SU-DHL-6 (cell line): Measurements from ENCODE around the gene LINGO3.

Experiments
- H2AFZ ChIP-seq: fragments of 200-600 bp; sonication (generic); 2 replicates; pipeline ENCODE4 v1.6.1; 2014; ENCODE audit warnings: low read depth, mild to moderate bottlenecking, moderate library complexity, mixed read lengths, antibody characterized with exemption, low read length; ENCODE audit not compliant: severe bottlenecking
- H3F3A ChIP-seq: fragments of 200-600 bp; shearing (Covaris generic); 2 replicates; pipeline ENCODE4 v1.6.0; 2016; ENCODE audit warnings: antibody characterized with exemption, mild to moderate bottlenecking; ENCODE audit not compliant: insufficient read depth
- H3K27ac ChIP-seq: fragments of 200-600 bp; sonication (generic); 2 replicates; pipeline ENCODE4 v1.5.1; 2016; ENCODE audit warnings: low read depth, mild to moderate bottlenecking, low read length, moderate library complexity, mixed read lengths
- H3K27me3 ChIP-seq: fragments of 200-600 bp; sonication (generic), shearing (Covaris generic); 2 replicates; pipeline ENCODE4 v1.6.0; 2014; ENCODE audit warnings: mild to moderate bottlenecking, low read length
- H3K36me3 ChIP-seq: fragments of 200-600 bp; sonication (generic); 2 replicates; pipeline ENCODE4 v1.6.1; 2014; ENCODE audit warnings: mild to moderate bottlenecking, low read length, mixed read lengths
- H3K4me2 ChIP-seq: fragments of 300-600, 200-600 bp; shearing (Covaris generic), sonication (generic); 2 replicates; pipeline ENCODE4 v1.6.0; 2014; ENCODE audit warnings: low read length, low read depth, mild to moderate bottlenecking; ENCODE audit not compliant: poor library complexity, severe bottlenecking
- H3K4me3 ChIP-seq: fragments of 200-600 bp; sonication (generic); 2 replicates; pipeline ENCODE4 v1.5.1; 2014; ENCODE audit warnings: antibody characterized with exemption, low read length, mild to moderate bottlenecking, mixed read lengths; ENCODE audit not compliant: insufficient read depth, poor library complexity, severe bottlenecking
- H3K79me2 ChIP-seq: fragments of 200-600 bp; sonication (generic); 2 replicates; pipeline ENCODE4 v1.6.1; 2014; ENCODE audit warnings: mild to moderate bottlenecking, low read length, moderate library complexity; ENCODE audit not compliant: insufficient read depth
- H3K9ac ChIP-seq: fragments of 200-600 bp; sonication (generic); 2 replicates; pipeline ENCODE4 v1.7.0; 2014; ENCODE audit warnings: mild to moderate bottlenecking, low read length
- H3K9me2 ChIP-seq: fragments of 200-600 bp; sonication (generic); replicated peaks from 2 replicates; pipeline ENCODE4 v1.6.1; 2014; ENCODE audit warnings: low read length; ENCODE audit not compliant: insufficient read depth
- H3K9me3 ChIP-seq: fragments of 200-600 bp; sonication (generic); 2 replicates; pipeline ENCODE4 v1.6.1; 2014; ENCODE audit warnings: low read length, mixed read lengths; ENCODE audit not compliant: insufficient read depth
- H4K20me1 ChIP-seq: fragments of 200-600 bp; sonication (generic); 2 replicates; pipeline ENCODE4 v1.6.1; 2014; ENCODE audit warnings: low read depth, mild to moderate bottlenecking, antibody characterized with exemption, low read length, moderate library complexity, mixed read lengths
- EZH2phosphoT487 ChIP-seq: fragments of 200-600 bp; sonication (generic), shearing (Covaris generic); conservative IDR thresholded peaks from 2 replicates; pipeline ENCODE4 v1.6.1; 2018; ENCODE audit warnings: mild to moderate bottlenecking, antibody characterized with exemption, low read length, moderate library complexity, mixed read lengths
- TF ChIP-seq, protein P1 (sequence below): fragments of 200-600 bp; sonication (generic); IDR thresholded peaks from one replicate; pipeline ENCODE4 v1.5.1; 2017; ENCODE audit warnings: antibody characterized with exemption, mild to moderate bottlenecking, low read length, moderate library complexity; ENCODE audit not compliant: insufficient read depth, poor library complexity, severe bottlenecking

LINGO3 gene

DNA sequence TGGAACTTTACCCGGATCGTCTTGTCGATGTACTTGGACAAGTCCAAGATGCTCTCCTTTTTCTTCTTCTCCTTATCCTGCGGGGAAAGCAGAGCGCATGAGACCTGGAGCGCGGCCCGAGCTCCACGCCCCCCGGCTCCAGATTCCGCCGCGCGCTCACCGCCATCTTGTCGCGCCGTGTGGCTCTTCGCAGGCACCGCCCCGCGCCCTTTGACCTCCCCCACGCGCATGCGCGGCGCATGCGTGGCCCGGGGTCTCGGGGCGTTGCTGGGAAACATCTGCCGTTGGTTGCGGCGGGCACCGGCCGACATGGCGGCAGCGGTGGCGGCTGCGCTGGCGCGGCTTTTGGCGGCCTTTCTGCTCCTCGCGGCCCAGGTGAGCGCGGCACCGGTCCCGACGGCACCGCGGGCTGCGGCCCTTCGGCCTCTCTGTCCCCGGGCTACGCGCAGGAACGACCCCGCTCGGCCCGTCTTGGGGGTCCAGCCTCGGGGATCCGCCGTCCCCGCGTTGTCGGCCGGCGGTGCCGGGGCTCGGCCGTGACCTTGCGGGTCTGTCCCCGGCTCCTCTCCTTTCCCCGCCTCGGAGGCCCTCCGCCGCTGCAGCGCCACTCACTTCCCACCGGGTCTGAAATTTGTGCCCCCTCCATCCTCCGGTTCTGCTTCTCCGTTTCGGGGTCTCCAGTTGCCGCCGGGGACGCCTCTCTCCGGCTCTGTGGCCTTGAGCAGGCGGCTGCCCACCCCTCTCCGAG is 20.6 kb upstream of the LINGO3 start, which contains the start of the genes LSM7 and SPPL2B:
Gene LSM7 (minus strand): TSS at position 186 of the 748 bp plus-strand sequence. CDS start 20 bp downstream, at position 166.
Gene SPPL2B (plus strand): TSS at position 284 of the 748 bp plus-strand sequence. CDS start 26 bp downstream, at position 310.
- peak within 1 kb of the TSS; percentile 98 for H3K4me3 ChIP-seq
- H3K9me3 ChIP-seq = no peaks in the 10 kb centered on the region
- peak within 1 kb of the TSS; percentile 88 for H2AFZ ChIP-seq
- H3K4me2 ChIP-seq = peak within 1 kb of the TSS; percentile 91
- H3K79me2 ChIP-seq = peaks cover 33% of the 10 kb centered on the region
- no peaks in the 10 kb centered on the region for H3K27me3 ChIP-seq
- H3K36me3 ChIP-seq = no peaks in the 10 kb centered on the region
- TF ChIP-seq EZH2phosphoT487 = no peak
- TF ChIP-seq, protein P1, sequence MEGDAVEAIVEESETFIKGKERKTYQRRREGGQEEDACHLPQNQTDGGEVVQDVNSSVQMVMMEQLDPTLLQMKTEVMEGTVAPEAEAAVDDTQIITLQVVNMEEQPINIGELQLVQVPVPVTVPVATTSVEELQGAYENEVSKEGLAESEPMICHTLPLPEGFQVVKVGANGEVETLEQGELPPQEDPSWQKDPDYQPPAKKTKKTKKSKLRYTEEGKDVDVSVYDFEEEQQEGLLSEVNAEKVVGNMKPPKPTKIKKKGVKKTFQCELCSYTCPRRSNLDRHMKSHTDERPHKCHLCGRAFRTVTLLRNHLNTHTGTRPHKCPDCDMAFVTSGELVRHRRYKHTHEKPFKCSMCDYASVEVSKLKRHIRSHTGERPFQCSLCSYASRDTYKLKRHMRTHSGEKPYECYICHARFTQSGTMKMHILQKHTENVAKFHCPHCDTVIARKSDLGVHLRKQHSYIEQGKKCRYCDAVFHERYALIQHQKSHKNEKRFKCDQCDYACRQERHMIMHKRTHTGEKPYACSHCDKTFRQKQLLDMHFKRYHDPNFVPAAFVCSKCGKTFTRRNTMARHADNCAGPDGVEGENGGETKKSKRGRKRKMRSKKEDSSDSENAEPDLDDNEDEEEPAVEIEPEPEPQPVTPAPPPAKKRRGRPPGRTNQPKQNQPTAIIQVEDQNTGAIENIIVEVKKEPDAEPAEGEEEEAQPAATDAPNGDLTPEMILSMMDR = no peak
- no peaks in the 10 kb centered on the region for H3K9me2 ChIP-seq
- 0 out of 2 replicates have a peak, but pooled peaks cover 4% of the 10 kb centered on the region for H4K20me1 ChIP-seq
- H3K9ac ChIP-seq = peak within 1 kb of the TSS; percentile 96
- H3K27ac ChIP-seq = peak within 1 kb of the TSS; percentile 72
- peaks cover 10% of the 10 kb centered on the region; the same call in 1 of the 2 replicates for H3F3A ChIP-seq

DNA sequence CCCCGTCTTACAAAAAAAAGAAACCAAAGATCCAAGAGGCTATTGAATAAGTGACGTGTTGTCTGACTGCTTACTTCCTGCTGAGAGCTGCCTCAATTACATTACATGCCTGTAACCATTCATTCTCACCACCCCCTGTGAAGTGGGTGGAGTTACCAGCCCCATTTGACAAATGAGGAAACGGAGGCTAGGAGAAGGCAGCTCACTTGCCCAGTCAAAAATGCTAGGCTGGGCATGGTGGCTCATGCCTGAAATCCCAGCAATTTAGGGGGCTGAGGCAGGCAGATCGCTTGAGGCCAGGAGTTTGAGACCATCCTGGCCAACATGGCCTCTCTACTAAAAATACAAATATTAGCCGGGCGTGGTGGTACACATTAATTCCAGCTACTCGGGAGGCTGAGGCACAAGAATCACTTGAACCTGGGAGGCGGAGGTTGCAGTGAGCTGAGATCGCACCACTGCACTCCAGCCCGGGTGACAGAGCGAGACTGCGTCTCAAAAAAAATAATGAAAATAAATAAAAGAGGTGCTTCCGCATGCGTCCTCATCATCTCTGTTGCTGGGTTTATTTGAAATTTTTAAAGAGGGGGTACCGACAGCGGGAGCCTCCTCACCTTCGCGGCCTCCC is 19.9 kb upstream of the LINGO3 start:
- Histone ChIP-seq H2AFZ (peak overlapping the region; percentile 88), H4K20me1 (0 out of 2 replicates have a peak, but pooled peaks cover 4% of the 10 kb centered on the region), H3K79me2 (peaks cover 33% of the 10 kb centered on the region)

DNA sequence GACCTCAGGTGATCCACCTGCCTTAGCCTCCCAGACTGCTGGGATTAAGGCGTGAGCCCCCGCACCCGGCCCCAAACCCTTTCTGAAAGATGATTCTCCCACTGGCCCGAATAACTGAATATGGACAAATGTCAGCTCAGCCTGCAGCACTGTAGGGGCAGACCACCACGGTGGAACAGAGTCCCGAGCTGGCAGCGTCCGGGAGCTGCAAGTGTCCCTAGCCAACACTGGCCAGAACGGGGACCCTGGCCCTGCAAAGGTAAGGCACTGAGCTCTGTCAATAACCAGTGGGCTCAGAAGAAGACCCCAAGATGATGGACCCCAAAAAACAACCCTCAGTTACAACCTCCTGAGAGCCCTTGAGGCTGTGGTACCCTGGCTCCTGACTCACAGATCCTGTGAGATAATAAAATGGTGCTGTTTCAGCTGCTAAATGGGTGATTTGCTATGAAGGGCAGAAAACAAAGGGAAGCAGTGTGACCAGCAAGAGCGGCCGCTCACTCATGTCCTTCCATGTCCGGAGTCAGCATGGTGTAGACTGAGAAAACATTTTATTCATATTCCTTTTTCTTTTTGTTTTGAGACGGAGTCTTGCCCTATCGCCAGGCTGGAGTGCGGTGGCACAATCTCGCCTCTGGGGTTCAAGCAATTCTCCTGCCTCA is 18.9 kb upstream of the LINGO3 start:
- TF ChIP-seq, protein P1 = no peak
- no peak for TF ChIP-seq EZH2phosphoT487
- H3K27me3 ChIP-seq = no peaks in the 10 kb centered on the region
- H3K9me3 ChIP-seq = no peaks in the 10 kb centered on the region
- H3K79me2 ChIP-seq = peaks cover 33% of the 10 kb centered on the region
- no peaks in the 10 kb centered on the region for H3K36me3 ChIP-seq
- peak overlapping the region; percentile 91 for H3K4me2 ChIP-seq
- no peak overlapping the region for H3K27ac ChIP-seq
- peak overlapping the region; percentile 96 for H3K9ac ChIP-seq
- H4K20me1 ChIP-seq = 0 out of 2 replicates have a peak, but pooled peaks cover 3% of the 10 kb centered on the region
- peaks cover 10% of the 10 kb centered on the region; the same call in 1 of the 2 replicates for H3F3A ChIP-seq
- no peak overlapping the region for H2AFZ ChIP-seq
- H3K9me2 ChIP-seq = no peaks in the 10 kb centered on the region
- H3K4me3 ChIP-seq = no peak overlapping the region

More for the DNA sequence above, 19.9 kb upstream of the LINGO3 start:
- H3K4me2 ChIP-seq = peak overlapping the region; percentile 91
- no peaks in the 10 kb centered on the region for H3K9me2 ChIP-seq
- peak overlapping the region; percentile 96 for H3K9ac ChIP-seq
- no peaks in the 10 kb centered on the region for H3K36me3 ChIP-seq
- H3F3A ChIP-seq = peaks cover 10% of the 10 kb centered on the region; the same call in 1 of the 2 replicates
- H3K4me3 ChIP-seq = peak overlapping the region; percentile 98
- peak overlapping the region; percentile 72 for H3K27ac ChIP-seq
- H3K9me3 ChIP-seq = no peaks in the 10 kb centered on the region
- no peak for TF ChIP-seq EZH2phosphoT487
- TF ChIP-seq, protein P1 = no peak
- H3K27me3 ChIP-seq = no peaks in the 10 kb centered on the region
